GM19468 (cell line): Measurements from ENCODE around the gene ARHGAP31.
"Not testable (repeated sequence)": the region's sequence is repeated elsewhere in the genome, so short reads cannot be mapped to it uniquely, and the experiment has no call there.

Experiments used
- ATAC-seq: cut with Tn5 transposase; IDR thresholded peaks from one replicate; pipeline ENCODE4 v1.9.1; 2021; ENCODE audit warnings: mild to moderate bottlenecking, moderate library complexity, moderate number of reproducible peaks; ENCODE audit not compliant: unreplicated experiment; ENCODE audit errors: extremely low read depth

ARHGAP31 gene

DNA sequence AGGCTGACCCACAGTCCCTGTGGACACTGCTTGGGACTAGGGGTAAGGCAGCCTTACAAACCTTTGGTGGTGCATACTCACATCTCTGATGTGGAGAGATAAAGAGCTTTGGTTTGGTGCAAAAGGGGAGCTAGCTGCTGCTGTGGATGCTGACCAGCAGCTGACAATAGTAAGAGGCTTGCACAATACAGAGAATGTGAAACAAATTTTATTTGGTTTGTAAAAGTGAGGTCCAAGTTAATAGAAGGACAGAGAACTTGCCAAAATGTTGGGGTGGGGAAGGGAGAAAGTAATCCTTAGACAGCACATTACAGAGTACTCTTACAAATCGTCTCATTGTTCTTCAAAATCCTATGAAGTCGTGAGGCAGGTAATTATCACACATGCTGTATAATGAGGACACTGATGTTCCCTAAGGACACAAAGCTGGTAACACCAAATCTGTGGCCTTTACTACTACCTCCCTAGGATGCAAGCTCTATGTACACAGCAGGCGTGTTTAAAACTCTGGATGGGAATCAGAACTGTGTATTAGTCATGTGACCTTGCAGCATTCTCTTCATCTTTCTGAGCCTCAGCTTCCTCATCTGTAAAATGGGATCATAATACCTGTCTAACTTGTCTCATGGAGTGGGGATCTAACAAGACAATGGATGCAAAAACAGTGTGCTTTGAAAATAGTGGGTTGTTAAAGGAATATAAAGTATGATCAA lies 21.6 kb downstream of the ARHGAP31 start:
- no peak for ATAC-seq

DNA sequence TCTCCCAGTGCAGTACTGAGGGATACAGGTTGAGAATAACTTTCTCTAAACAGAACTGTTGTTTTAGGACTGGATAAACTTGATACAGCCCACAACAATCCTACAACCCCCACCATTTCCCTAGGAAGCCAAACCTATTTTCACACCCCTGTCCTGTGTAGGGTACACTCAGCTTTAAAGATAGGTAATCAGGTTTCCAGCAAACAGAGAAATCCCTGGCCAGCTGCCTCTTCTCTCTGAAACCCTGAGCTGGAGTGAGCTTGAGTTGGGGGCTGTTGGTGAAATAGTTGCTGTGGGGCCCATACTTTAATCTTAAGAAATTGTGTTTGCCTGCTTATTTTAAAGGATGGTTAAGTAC lies 22.1 kb downstream of the ARHGAP31 start:
- ATAC-seq = no peak

DNA sequence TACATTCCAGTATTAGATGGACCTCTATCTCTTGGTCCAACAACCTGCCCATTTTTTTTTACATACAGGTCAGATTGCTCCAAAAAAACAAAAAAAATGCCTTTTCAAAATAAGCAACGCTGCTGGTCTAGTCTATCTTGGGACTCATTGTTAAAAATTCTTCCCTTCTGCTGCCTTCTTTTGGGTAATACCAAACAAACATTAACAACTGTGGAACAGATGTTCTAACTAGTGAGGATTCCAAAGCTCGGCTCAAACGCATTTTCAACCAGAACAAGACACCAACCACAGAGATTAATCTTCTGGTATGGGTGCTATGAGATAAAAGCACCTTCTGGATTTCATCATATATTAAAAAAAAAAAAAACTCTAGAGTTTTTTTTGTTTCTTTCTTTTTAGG lies 24.7 kb downstream of the ARHGAP31 start:
- no peak for ATAC-seq

DNA sequence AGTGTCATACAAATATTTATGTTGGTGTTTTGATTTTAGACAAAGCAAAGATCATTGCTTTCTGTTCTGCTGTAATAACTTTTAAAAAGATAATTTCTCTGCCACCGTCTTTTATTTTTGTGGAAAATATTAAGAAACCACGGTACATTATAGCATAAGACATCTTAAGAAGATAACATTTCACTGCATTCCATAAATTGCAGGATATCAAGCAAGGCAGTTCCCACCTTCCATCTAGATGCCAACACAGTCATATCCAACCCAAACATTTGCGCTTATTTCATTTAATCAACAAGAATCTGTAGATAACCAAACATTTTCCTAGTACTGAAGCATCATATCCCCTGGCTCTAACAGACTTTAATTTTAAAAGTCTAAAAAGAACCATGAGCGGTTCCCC lies 25.1 kb downstream of the ARHGAP31 start:
- ATAC-seq = no peak

DNA sequence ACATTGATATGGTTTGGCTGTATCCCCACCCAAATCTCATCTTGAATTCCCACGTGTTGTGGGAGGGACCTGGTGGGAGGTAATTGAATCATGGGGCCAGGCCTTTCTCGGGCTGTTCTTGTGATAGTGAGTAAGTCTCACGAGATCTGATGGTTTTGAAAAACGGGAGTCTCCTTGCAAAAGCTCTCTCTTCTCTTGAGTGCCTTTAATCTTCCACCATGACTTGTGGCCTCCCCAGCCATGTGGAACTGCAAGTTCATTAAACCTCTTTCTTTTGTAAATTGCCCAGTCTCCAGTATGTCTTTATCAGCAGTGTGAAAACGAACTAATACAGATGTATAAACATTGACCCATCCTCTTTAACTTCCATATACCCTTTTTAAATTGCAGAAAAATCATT lies 26.6 kb downstream of the ARHGAP31 start:
- ATAC-seq = not testable (repeated sequence)

DNA sequence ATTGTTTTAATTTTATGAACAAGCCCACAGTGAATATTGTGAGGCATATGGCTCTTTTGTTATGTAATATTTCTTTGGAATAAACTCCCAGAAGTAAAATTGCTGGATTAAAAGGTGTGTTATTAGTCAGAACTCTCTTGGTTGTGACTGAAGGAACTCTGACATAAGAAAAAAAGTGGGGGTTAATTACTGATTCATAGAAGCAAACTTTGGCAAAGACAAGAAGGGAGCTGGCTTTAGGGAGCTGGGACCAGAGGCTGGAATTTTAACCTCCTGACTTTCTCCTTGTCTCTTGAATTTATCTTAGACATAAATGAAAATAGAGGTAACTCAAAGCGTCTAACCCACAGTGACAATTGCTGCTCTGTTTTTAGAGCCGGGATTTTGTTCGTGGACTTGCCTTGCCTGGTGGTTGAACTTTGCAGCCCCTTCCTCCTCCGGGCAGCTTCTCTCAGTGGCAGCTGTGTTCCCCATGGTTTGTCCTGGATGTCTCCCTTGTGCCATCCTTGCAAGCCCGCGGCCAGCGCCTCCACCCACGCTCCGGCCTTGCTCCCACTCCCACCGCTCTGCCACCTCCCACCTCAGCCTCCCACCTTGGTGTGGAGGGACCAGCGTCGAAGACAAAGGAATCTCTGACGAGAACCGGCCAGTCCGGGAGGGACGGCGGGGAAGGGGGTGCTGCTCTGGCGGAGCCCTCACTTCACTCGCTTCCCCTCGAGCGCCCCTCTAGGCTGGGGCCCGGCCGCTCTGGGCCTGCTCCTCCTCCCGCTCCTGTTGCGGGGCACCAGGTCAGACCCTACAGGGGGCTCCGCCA lies 28.0 kb downstream of the ARHGAP31 start:
- peak; percentile 1 for ATAC-seq

DNA sequence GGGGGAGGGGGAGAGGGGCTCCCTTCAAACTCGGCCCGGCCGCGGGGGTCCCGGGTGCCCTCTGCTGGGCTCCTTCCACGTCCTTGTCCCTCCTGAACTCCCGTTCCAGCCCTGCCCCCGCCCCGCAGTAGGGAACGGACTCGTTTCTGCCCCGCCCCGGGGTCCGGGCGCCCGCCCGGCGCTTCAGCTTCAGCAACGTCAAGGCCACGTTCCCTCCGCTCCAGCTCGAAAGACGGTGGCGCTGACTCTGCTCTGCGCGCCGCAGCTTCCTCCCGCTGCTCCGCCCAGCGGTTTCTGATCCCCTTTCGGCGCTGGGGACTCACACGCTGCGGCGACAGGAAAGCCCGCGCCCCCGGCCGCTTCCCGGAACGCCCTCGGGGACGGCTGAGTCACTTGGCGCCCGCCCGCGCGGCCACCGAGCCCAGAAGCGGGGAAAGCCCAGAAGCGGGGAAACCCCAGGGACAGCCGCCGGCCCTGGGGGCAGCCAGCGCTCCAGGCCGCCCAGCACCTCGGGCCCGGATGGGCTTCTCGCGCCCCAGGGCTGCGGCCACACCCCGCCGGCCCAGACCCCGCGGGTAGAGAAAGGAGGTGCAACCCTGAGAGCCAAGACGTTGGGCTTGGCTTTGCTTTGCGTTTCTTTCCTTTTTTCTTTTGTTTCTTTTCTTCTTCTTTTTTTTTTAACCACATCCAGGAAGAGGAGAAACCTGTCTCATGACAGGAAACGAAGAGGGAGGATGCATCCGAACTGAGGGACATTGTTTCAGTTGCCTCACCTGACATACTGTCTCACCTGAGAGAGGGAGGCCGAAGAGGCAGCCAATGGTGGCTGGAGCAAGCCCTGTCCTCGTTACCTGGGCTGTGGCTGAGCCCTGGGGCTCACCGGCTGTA lies 28.9 kb downstream of the ARHGAP31 start:
- peak; percentile 90 for ATAC-seq

DNA sequence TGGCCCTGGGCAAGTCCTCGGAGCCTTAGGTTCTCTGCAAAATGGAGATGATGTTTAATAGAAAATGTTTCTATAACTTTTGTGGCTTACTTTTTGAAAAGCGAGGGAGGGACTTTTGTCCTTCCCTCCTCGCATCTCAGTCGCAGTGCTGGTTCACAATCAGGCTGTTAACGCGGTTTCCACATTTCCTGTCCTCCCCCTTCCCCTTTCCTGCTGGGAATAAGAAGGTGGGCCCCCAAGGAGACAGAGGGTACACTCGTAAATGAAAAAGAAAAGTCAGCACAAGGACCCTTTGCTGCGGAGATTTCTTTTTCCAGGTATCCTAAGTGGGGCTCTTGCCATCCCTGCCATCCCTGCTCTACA lies 29.5 kb downstream of the ARHGAP31 start:
- no peak for ATAC-seq

DNA sequence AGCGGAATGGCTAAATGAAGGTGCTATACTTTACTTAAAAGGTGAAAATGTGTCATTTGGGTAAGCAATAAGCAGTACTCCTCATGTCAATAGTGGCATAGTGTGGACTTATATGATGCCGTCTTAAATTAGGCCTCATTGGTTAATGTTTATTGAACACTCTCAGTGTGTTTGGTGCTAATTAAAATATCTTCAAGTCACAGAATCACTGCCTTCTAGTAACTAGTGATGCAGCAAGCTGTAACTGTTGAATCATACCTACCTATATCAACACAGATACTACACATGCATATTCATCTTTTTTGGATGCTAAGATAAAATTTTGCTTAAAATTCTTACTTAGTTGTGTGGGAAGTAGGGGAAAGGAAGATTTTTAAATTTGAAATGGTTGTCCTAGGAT lies 30.7 kb downstream of the ARHGAP31 start:
- no peak for ATAC-seq

DNA sequence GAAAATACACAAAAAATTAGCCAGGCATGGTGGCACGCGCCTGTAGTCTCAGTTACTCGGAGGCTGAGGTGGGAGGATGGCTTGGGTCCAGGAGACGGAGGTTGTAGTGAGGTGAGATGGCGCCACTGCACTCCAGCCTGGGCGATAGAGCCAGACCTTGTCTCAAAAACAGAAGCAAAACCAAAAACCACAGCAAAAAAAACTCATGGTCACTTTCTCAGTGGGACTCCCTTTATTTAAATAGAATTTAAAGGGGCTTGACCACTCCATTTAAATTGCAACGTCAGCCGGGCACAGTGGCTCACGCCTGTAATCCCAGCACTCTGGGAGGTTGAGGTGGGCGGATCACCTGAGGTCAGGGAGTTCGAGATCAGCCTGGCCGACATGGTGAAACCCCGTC lies 32.8 kb downstream of the ARHGAP31 start:
- ATAC-seq = no peak

DNA sequence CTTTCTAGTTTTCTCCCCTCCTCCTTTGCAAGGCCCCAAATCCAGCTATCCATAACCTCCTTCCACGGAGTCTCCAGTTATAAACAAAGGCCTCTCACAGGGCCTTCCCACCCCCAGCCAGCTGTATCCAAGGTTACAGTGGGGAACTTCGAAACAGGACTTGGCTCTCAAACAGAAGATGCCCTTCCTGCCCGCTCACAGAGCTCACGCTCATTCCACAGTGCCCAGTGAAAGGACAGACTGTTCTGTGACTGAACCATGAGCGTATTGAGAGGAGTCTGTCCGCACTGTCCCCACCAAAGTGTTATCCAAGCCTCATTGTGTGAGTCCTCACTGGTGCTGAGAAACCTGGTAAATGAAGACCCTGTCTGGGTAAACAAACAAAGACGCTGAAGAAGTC lies 35.4 kb downstream of the ARHGAP31 start:
- no peak for ATAC-seq

DNA sequence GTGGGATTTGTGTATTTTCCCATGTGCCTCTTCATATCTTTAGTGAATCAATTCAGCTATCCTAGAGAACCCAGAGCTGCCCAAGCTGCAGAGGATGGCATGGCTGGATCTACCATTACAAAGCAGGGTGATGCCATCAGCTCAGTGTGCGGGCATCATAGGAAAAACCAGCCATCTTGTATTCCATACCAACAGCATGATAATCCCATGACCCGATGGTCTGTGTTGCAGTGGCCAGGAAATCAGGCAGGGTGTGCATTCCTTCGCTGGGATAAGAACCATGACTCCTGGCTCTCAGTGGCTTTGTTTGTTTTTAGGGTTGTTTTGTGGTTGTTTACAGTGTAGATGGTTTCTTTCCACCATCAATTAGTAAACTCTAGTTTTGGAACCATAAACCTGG lies 36.0 kb downstream of the ARHGAP31 start:
- ATAC-seq = no peak

DNA sequence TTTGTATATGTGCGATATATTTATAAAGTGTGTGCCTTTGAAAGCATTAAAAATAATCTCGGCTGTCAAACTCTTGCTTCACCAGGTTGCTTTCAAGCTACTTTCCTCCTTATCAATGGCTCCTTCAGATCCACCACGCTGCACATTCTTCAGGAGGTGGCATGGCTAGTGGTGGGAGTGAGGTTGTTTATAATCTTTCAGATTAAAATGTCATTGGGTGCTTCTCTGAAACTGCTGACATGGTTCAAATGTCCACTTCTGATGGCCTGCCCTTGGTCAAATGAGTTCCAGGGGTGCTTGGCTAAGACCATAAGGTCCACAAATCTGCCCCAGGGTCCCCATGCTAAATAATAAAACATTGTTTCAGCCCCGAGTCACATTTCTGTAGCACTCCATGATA lies 36.7 kb downstream of the ARHGAP31 start:
- no peak for ATAC-seq

DNA sequence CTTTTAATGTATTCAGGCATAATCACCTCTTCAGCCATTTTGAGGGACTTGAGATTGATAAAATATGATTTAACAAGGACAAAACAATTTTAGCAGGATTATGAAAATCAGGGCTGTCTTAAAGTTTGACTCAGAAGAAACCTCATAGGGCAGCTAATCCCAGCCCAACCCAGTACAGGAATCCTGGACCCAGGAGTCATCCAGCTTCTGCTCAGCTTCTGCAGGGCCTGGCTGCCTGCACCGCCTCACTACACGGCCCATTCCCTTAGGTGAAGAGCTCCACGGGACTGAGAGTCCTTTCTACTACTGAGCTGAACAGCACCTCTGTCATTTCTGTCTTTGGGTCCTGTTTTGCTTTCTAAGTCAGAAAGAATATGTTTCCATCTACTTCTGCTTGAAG lies 37.5 kb downstream of the ARHGAP31 start:
- no peak for ATAC-seq

DNA sequence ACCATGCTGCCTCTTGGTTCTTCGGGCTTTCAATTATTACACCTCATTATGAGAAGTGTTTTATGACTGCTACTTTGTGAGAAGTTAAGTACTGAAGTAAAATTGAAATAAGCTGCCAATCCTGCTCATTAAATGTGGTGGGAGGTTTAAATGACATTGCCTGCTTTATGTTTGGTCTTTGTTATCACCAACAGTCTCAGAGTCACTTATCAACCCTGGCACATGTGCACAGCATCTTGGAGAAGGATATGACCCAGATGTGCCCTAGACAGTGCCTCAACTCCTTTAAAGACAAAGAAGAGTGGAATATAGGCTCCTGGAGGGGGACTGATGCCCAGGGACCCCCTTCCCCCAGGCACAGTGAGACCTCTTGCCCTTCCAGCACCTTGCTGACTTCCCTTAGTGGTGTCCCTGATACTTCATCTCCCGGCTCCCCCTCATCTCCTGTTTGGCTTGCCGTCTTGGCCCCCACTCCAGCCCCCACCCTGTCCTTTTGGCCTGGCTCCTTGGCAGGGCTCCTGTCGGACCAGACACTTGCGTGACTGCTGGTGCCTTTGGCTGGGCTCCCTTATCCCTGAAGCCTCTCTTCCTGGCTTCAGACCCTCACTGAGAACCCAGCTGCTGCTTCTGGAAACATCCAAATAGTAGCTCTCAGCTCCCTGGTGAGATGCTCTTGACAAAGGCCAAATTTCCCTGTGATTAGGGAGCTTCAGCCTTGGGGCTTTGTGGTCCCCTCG lies 39.8 kb downstream of the ARHGAP31 start:
- no peak for ATAC-seq

DNA sequence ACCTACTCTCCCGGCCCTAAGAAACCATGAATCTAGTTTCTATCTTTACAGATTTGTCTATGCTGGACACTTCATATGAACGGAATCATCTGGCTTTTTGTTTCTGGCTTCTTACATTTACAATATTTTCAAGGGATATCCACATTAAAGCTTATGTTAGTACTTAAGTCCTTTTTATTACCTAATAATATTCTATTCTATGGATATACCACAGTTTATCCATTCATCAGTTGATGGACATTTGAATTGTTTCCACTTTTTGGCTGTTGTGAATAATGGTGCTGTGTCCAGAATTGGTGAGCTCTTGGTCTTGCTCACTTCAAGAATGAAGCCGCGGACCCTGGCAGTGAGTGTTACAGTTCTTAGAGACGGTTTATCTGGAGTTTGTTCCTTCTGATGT lies 42.6 kb downstream of the ARHGAP31 start:
- no peak for ATAC-seq

DNA sequence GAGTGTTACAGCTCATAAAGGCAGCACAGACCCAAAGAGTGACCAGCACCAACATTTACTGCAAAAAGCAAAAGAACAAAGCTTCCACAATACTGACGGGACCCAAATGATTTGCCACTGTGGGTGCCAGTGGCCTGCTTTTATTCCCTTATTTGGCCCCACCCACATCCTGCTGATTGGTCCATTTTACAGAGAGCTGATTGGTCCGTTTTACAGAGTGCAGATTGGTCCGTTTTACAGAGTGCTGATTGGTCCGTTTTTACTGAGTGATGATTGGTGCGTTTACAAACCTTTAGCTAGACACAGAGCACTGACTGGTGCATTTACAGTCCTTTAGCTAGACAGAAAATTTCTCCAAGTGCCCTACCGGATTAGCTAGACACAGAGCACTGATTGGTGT lies 43.2 kb downstream of the ARHGAP31 start:
- ATAC-seq = not testable (repeated sequence)

DNA sequence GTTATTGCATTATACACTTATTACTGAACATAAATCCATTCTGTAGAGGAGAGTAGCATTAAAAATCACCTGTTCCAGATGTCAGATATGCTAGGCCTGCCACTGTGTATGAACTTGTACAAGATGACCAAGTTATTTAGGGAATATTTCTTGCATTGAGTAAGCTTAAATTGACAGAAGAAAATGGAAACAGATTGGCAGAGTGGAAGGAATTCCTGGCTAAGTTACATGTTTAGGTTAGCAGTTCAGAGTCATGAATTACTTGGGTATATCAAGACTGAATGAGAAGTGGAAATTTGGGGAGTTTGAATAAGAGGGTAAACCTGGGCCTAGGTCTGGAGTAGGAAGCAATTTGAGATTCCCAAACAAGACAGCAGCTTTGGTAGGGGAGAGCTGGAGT lies 44.6 kb downstream of the ARHGAP31 start:
- ATAC-seq = no peak

DNA sequence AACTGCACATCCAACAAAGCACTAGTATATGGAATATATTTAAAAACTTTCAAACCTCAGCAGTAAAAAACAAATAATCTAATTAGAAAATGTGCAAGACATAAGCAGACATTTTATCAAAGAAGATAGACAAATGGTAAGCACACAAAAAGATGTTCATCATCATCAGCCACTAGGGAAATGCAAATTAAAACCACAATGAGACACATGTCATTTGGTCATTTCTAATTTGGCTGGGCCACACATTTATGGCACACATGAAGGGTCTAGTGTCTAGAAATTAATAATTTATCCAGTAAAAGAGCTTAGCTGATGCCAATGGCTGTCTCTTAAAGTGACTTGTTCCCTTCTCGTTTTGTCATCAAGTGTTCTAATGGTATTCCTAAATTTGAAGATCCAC lies 45.8 kb downstream of the ARHGAP31 start:
- ATAC-seq = no peak

DNA sequence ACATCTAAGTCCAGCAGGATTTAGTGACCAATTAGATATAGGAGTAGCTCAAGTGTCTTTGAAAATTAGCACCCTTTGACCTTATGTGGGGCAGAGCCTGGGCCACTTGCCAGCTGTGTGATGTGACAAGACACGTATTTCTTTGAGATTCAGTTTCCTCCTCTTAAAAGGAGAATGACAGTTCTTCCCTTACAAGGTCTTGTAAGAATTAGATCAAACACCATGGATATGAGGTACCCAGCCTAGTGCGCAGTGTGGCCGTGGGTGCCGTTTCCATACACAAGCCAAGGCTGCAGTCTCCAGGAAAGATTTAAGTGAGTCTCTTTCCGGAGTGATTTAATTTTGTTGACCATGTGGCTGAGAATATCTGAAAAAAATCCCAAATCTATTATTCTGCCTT lies 46.3 kb downstream of the ARHGAP31 start:
- no peak for ATAC-seq
